Loucy (cell line): Measurements from ENCODE around the gene FURIN.

ENCODE experiments used
- H2AFZ ChIP-seq: fragments of 200-600 bp; sonication (generic); 2 replicates; pipeline ENCODE4 v1.6.0; 2016; ENCODE audit warnings: antibody characterized with exemption, mild to moderate bottlenecking, low read length, moderate library complexity
- H3F3A ChIP-seq: fragments of 200-600 bp; 2 replicates; pipeline ENCODE4 v1.6.0; 2016; ENCODE audit warnings: antibody characterized with exemption, low read depth, mild to moderate bottlenecking
- H3K27me3 ChIP-seq: fragments of 200-600 bp; sonication (generic); 2 replicates; pipeline ENCODE4 v1.6.1; 2014; ENCODE audit warnings: low read length, mild to moderate bottlenecking; ENCODE audit not compliant: insufficient read depth, poor library complexity, severe bottlenecking
- H3K36me3 ChIP-seq: fragments of 200-600 bp; sonication (generic); 2 replicates; pipeline ENCODE4 v1.6.1; 2016; ENCODE audit warnings: low read length; ENCODE audit not compliant: insufficient read depth
- H3K4me1 ChIP-seq: fragments of 200-600 bp; sonication (generic); 2 replicates; pipeline ENCODE4 v1.5.1; 2014; ENCODE audit warnings: low read length, mild to moderate bottlenecking; ENCODE audit not compliant: insufficient read depth, poor library complexity, severe bottlenecking
- H3K4me2 ChIP-seq: fragments of 200-600 bp; sonication (generic); 2 replicates; pipeline ENCODE4 v1.6.0; 2014; ENCODE audit warnings: antibody characterized with exemption, low read length, low read depth, mild to moderate bottlenecking; ENCODE audit not compliant: poor library complexity, severe bottlenecking
- H3K4me3 ChIP-seq: fragments of 200-600 bp; sonication (generic); 2 replicates; pipeline ENCODE4 v1.5.1; 2014; ENCODE audit warnings: low read length, mild to moderate bottlenecking, mixed read lengths; ENCODE audit not compliant: poor library complexity, severe bottlenecking
- H3K79me2 ChIP-seq: fragments of 200-600 bp; sonication (generic); 2 replicates; pipeline ENCODE4 v1.6.1; 2014; ENCODE audit warnings: low read length; ENCODE audit not compliant: insufficient read depth
- H3K9ac ChIP-seq: fragments of 200-600 bp; sonication (generic); 2 replicates; pipeline ENCODE4 v1.6.0; 2014; ENCODE audit warnings: mild to moderate bottlenecking, low read depth, low read length, moderate library complexity; ENCODE audit not compliant: poor library complexity, severe bottlenecking
- H3K9me2 ChIP-seq: fragments of 200-600 bp; sonication (generic); replicated peaks from 2 replicates; pipeline ENCODE4 v1.6.1; 2016; ENCODE audit warnings: low read depth, low read length, mixed read lengths
- H3K9me3 ChIP-seq: fragments of 200-600 bp; sonication (generic); 2 replicates; pipeline ENCODE4 v1.6.1; 2014; ENCODE audit warnings: mild to moderate bottlenecking, antibody characterized with exemption, low read length, low read depth; ENCODE audit not compliant: insufficient read depth
- H4K20me1 ChIP-seq: fragments of 200-600 bp; sonication (generic); 2 replicates; pipeline ENCODE4 v1.6.0; 2014; ENCODE audit warnings: antibody characterized with exemption, low read length, mild to moderate bottlenecking; ENCODE audit not compliant: insufficient read depth, poor library complexity, severe bottlenecking
- CTCF ChIP-seq: fragments of 200-600 bp; sonication (generic); conservative IDR thresholded peaks from 2 replicates; pipeline ENCODE4 v1.5.1; 2014; ENCODE audit warnings: mild to moderate bottlenecking, antibody characterized with exemption, low read length
- EZH2phosphoT487 ChIP-seq: fragments of 200-600 bp; IDR thresholded peaks from 2 replicates; pipeline ENCODE4 v1.6.1; 2018; ENCODE audit warnings: antibody characterized with exemption, mild to moderate bottlenecking, moderate library complexity, borderline replicate concordance

Gene FURIN

GRCh38 chr15:90931575-90931827 is 63.1 kb downstream of the FURIN start:
- peak overlapping the region; percentile 85 for H3K4me3 ChIP-seq
- peaks cover 40% of the 10 kb centered on the region for H3K4me1 ChIP-seq
- TF ChIP-seq CTCF (no peak), EZH2phosphoT487 (no peak)
- 0 out of 2 replicates have a peak, but pooled peaks cover 5% of the 10 kb centered on the region for H3F3A ChIP-seq
- peaks cover 30% of the 10 kb centered on the region for H3K79me2 ChIP-seq
- H3K9ac ChIP-seq: peak overlapping the region; percentile 82
- no peaks in the 10 kb centered on the region for H3K9me2 ChIP-seq
- peak overlapping the region; percentile 85 for H3K4me2 ChIP-seq
- peaks cover 11% of the 10 kb centered on the region for H4K20me1 ChIP-seq
- H3K9me3 ChIP-seq: no peaks in the 10 kb centered on the region
- no peaks in the 10 kb centered on the region for H3K36me3 ChIP-seq
- no peak overlapping the region for H2AFZ ChIP-seq
- no peaks in the 10 kb centered on the region for H3K27me3 ChIP-seq

GRCh38 chr15:90931828-90932659 is 63.7 kb downstream of the FURIN start, which contains the start of gene HDDC3:
HDDC3 (minus strand) TSS chr15:90932549; CDS start chr15:90932540, 9 bp downstream.
- Histone ChIP-seq H3K9me3 (no peaks in the 10 kb centered on the region), H2AFZ (peak within 1 kb of the TSS; percentile 81), H3K4me2 (peak within 1 kb of the TSS; percentile 85), H3K4me3 (peak within 1 kb of the TSS; percentile 85), H3K9ac (peak within 1 kb of the TSS; percentile 82), H3K9me2 (no peaks in the 10 kb centered on the region), H3K27me3 (no peaks in the 10 kb centered on the region), H3F3A (0 out of 2 replicates have a peak, but pooled peaks cover 5% of the 10 kb centered on the region), H3K79me2 (peaks cover 36% of the 10 kb centered on the region), H3K4me1 (peaks cover 45% of the 10 kb centered on the region), H3K36me3 (no peaks in the 10 kb centered on the region), H4K20me1 (peaks cover 16% of the 10 kb centered on the region)
- TF ChIP-seq EZH2phosphoT487: no peak
- peak; percentile 77 for TF ChIP-seq CTCF

- Histone ChIP-seq H3K4me1 (peaks cover 45% of the 10 kb centered on the region), H4K20me1 (peaks cover 18% of the 10 kb centered on the region), H3F3A (0 out of 2 replicates have a peak, but pooled peaks cover 5% of the 10 kb centered on the region), H3K79me2 (peaks cover 39% of the 10 kb centered on the region), H3K9me3 (no peaks in the 10 kb centered on the region), H2AFZ (peak overlapping the region; percentile 81), H3K9ac (peak overlapping the region; percentile 82), H3K27me3 (no peaks in the 10 kb centered on the region), H3K4me3 (peak overlapping the region; percentile 85), H3K4me2 (peak overlapping the region; percentile 85), H3K36me3 (no peaks in the 10 kb centered on the region), H3K9me2 (no peaks in the 10 kb centered on the region)
- no peak for TF ChIP-seq EZH2phosphoT487
- no peak for TF ChIP-seq CTCF
Measured at GRCh38 chr15:90932660-90932991, 64.2 kb downstream of the FURIN start.
